Muscle layer of colon (tissue), 2 donors: Measurements from ENCODE around the gene TRIM29.

ENCODE experiments used
- H3K27ac ChIP-seq: one replicate; pipeline ENCODE4 v1.7.0; 2013; ENCODE audit warnings: low read depth, mild to moderate bottlenecking, low read length, moderate library complexity
- H3K27me3 ChIP-seq, 2 donors: one replicate each; pipeline ENCODE4 v1.7.0; 2013; ENCODE audit warnings: low read length in 2 of 2, mild to moderate bottlenecking in 2 of 2; ENCODE audit not compliant: insufficient read depth in 2 of 2, control insufficient read depth in 1 of 2
- H3K36me3 ChIP-seq: one replicate; pipeline ENCODE4 v1.7.0; 2013; ENCODE audit warnings: mild to moderate bottlenecking, low read length; ENCODE audit not compliant: insufficient read depth
- H3K4me1 ChIP-seq: one replicate; pipeline ENCODE4 v1.7.0; 2013; ENCODE audit warnings: mild to moderate bottlenecking, low read length; ENCODE audit not compliant: insufficient read depth
- H3K4me3 ChIP-seq, 2 donors: one replicate each; pipeline ENCODE4 v1.7.0; 2013; ENCODE audit warnings: low read length in 2 of 2, low read depth in 1 of 2, mild to moderate bottlenecking in 1 of 2, moderate library complexity in 1 of 2
- H3K9ac ChIP-seq: one replicate; pipeline ENCODE4 v1.7.0; 2013; ENCODE audit warnings: low read length
- H3K9me3 ChIP-seq: one replicate; pipeline ENCODE4 v1.7.0; 2013; ENCODE audit warnings: mild to moderate bottlenecking, low read length
- donor health status: abdominal sarcoma.
- donor health status: Adenocarcinoma of cecum.

The TRIM29 gene

DNA sequence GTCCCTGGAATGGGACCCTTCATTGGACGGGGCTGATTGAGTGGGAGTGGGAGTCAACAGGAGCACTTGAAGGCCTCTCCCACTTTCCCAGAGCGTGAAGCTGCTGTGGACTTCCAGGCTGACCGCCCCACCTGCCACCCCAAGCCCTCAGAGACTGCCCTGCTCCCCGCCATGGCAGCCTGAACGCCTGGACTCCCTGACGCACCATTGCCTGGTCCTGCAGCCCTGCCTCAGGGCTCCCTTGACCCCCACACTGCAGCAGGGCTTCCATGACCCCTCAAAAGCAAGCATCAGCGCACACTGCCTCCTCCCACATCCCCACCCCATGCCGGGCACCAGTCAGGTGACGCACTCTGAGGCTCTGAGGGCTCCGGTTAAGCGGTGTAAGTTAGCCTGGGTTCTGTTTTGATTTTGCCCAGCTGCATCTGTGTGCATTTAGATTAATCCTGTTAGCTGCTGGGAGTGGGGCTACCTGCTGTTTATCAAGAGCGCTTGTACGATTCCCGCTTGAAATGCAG, 39.4 kb downstream of the TRIM29 start:
- Histone ChIP-seq H3K4me1 (no peaks in the 10 kb centered on the region), H3K9me3 (no peaks in the 10 kb centered on the region), H3K4me3 (no peak overlapping the region), H3K27me3 (peaks cover 0 to 7% of the 10 kb centered on the region in 2 donors), H3K36me3 (no peaks in the 10 kb centered on the region), H3K9ac (no peak overlapping the region), H3K27ac (no peak overlapping the region)

DNA sequence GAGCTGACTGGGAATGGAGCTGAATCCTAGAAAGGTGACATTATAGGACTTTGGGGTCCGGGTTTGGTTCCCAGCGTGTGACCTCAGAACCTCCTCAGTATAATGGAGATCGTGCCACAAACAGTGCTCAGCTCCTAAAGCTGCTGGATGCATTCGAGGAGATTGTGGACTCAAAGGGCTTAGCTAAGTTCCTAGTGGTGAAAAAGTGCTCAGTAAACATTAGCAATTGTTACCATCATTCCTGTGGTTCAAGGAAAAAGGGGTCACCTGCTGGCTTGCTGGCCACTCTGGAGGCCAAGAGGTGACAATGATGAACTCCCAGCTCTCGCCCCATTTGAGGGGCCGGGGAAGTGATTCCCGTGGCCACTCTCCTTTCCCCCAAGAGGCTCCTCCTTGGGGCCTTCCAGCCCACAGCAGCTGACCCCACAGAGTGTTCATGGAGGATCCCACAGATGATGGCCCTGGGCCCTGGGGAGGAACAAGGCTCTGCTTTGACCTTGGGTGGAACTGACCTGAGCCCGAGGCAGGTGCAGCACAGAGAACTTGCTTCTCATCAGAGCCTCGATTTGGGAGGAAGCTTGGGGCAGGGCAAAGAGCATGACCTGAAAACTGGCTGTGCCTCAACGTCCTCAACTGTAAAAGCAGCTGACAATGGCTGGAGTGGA, 40.1 kb downstream of the TRIM29 start:
- H3K4me3 ChIP-seq = no peak overlapping the region
- no peak overlapping the region for H3K27ac ChIP-seq
- no peaks in the 10 kb centered on the region for H3K36me3 ChIP-seq
- no peaks in the 10 kb centered on the region for H3K9me3 ChIP-seq
- peaks cover 0 to 7% of the 10 kb centered on the region in 2 donors for H3K27me3 ChIP-seq
- no peaks in the 10 kb centered on the region for H3K4me1 ChIP-seq
- H3K9ac ChIP-seq = no peak overlapping the region

DNA sequence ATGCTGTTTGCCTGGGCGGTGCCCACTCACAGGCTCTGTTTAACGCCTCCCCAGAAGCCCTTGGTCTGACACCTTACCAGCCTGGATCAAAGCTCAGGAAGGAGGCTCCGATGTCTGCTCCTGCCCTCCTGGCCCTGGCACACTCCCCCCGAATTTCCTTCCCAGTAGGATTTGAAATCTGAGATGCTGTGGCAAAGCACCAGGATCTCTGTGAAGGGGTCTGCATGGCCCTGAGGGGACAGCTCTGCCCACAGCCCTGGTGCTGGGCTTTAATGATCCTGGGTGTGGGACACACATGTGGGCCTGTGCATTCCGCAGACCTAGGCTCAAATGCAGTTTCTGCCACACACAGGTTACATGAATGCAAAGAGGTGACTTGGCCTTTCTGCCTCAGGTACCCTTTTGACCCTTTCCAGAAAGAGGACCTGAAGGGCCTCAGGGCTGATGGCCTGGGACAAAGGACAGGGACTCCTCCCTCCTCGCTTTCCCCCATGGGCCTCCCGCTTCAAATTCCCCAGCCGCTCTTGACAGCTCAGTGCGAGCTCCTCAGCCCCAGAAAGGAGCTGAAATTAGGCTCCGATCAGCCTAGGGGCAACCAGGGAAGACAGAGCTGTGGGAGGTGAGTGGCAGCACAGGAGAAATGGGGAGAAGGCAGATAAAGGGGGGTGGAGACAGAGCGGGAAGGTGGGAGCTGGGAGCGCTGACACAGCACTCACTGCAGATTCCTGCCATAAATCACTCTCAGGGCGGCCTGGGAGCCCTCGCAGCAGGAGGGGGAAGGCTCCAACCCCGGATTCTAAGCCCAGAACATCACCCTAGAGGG, 41.3 kb downstream of the TRIM29 start:
- Histone ChIP-seq H3K36me3 (no peaks in the 10 kb centered on the region), H3K9me3 (no peaks in the 10 kb centered on the region), H3K4me1 (no peaks in the 10 kb centered on the region), H3K9ac (no peak overlapping the region), H3K4me3 (no peak overlapping the region), H3K27ac (no peak overlapping the region), H3K27me3 (peaks cover 0 to 7% of the 10 kb centered on the region in 2 donors)

DNA sequence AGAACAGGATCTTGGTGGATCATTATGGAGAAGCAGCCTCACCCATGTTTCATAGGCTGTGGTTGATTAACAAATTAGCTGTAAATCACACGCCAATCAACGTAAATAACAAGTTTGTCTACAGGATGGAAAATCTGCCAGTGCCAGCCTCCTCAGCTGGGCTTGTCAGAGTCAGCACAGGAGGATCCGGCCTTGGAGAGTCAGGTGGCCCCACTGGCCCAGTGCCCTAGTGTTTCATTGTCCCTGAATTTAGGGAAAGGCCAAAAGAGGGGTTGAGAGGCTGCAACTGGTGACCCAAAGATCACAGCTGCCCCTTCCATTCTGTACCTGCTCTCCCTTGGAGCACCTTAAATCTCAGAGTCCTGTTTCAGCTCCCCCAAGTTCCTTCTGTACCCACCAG, 42.4 kb downstream of the TRIM29 start:
- Histone ChIP-seq H3K27me3 (peaks cover 0 to 7% of the 10 kb centered on the region in 2 donors), H3K4me1 (no peaks in the 10 kb centered on the region), H3K9ac (no peak overlapping the region), H3K36me3 (no peaks in the 10 kb centered on the region), H3K4me3 (no peak overlapping the region), H3K27ac (no peak overlapping the region), H3K9me3 (no peaks in the 10 kb centered on the region)

DNA sequence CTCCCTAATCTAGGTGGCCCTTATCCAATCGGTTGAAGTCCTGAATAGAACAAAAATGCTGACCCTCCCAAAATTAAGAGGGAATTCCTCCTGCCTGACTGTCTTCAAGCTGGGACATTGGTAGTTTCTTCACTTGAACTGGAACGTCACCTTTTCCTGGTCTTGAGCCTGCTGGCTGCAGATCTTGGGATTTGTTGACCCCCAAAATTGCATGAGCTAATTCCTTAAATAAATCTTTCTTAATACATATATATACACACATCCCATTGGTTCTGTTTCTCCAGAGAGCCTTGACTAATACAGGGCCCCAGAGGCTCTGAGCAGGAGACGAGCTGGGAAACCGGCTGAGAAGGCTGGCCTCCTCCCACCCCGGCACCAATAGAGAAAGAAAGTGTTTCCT, 46.2 kb downstream of the TRIM29 start:
- Histone ChIP-seq H3K4me3 (no peak overlapping the region), H3K4me1 (no peaks in the 10 kb centered on the region), H3K9me3 (no peaks in the 10 kb centered on the region), H3K9ac (no peak overlapping the region), H3K27ac (no peak overlapping the region), H3K27me3 (no peaks in the 10 kb centered on the region), H3K36me3 (no peaks in the 10 kb centered on the region)

DNA sequence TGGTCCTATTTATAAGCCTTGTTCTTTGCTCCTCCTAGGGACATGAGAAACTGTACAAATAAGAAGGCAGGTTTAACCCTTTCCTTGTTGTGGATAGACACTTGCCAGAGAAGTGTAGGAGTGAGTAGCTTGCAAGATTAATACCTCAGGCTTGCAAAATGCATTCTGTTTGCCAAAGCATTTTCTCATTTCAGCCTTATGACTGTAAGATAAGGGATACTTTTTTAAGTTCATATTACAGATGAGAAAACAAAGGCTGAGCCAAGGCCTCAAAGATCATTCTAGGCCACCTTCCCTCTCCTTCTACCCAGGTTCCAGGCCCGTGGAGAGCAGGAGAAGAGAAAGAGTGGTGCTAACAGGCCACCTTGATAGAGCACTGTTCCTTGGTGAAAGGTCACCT, 46.8 kb downstream of the TRIM29 start:
- H3K9ac ChIP-seq = no peak overlapping the region

DNA sequence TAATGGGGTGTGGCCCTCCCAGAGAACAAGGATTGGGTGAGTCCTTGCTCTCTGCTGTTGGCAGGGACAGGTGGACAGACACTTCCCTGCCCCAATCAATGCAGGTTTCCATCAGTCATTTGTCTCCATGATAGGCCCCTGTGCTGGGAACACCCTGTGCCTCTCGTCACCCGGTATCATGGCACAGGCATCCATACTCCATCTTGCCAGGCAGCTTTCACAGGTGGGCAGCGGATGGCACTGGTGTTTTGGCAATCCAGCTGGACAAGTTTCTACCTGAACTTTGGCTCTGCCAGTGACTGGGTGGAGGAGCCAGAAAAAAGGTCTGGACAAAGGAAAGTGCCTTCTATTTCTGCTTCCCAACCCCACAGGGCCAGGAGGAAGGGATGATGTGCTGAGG, 47.5 kb downstream of the TRIM29 start:
- H3K27ac ChIP-seq = no peak overlapping the region
- H3K9ac ChIP-seq = no peak overlapping the region

More for the DNA sequence above, 46.8 kb downstream of the TRIM29 start:
- Histone ChIP-seq H3K9me3 (no peaks in the 10 kb centered on the region), H3K27ac (no peak overlapping the region), H3K36me3 (no peaks in the 10 kb centered on the region), H3K27me3 (no peaks in the 10 kb centered on the region), H3K4me3 (no peak overlapping the region), H3K4me1 (no peaks in the 10 kb centered on the region)

DNA sequence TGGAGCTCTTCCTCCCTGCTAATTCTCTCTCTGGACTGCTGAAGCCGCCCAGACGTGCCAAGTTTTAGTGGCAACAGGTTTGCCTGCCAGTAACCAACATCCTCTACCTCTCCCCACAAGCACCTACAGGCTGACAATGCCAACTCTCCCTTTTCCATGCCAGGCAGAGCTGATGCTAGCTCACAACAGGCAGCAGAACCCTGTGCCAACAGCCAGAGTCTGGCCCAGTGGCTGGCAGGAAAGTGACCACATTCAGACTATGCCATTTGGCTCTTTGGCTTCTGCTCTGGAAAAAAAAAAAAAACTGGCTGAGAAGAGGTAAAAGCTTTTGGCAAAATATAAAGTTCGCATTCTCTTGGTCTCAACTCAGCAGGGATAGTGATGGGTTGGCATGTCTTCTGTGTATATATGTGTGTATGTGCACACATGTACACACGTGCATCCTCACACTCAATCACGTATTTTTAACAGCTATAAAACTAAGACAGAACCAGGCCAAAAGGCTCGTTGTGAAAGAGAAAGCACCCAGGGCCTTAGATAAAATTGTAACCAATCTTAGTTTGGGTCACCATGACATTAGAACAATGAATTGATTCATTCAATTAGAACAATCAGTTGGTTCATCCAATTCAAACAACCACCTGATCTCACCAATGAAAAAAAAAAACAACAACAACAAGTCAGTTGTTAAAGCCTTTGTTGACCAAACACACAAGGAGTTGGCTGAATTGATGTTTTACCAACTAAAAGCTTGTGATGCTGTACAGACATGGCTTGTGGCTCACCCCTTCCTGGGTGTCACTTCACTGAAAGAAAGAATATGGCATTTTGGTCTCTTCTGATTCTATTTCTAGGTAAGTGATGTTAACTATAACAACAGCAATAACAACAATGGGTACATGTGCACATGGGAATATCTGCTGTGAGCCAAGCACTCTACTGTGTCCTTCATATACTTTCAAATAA, 48.6 kb downstream of the TRIM29 start:
- Histone ChIP-seq H3K27me3 (no peaks in the 10 kb centered on the region), H3K9ac (no peak overlapping the region), H3K36me3 (no peaks in the 10 kb centered on the region), H3K4me3 (no peak overlapping the region), H3K9me3 (no peaks in the 10 kb centered on the region), H3K4me1 (no peaks in the 10 kb centered on the region), H3K27ac (no peak overlapping the region)

More for the DNA sequence above, 47.5 kb downstream of the TRIM29 start:
- Histone ChIP-seq H3K4me3 (no peak overlapping the region), H3K9me3 (no peaks in the 10 kb centered on the region), H3K36me3 (no peaks in the 10 kb centered on the region), H3K27me3 (no peaks in the 10 kb centered on the region), H3K4me1 (no peaks in the 10 kb centered on the region)

DNA sequence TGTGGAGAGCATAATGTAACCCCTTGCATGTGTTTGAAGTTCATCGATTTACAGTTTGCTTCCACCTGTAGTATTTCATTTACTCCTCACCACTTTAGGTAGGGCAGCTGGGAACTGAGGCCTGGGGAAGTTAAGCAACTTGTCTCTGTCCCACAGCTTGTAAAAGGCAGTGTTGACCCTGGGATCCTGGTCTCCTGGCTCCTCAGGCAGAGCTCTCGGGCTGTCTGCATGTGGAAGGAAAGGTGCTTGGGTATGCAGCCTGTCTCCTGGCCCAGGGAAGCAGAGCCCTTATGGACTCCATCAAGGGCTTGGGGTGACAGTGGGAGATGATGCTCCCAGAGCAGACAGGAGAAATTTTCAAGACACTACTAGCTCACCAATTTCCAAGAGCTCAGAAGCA, 49.9 kb downstream of the TRIM29 start:
- no peaks in the 10 kb centered on the region for H3K27me3 ChIP-seq
- H3K4me1 ChIP-seq = no peaks in the 10 kb centered on the region
- no peak overlapping the region for H3K9ac ChIP-seq

DNA sequence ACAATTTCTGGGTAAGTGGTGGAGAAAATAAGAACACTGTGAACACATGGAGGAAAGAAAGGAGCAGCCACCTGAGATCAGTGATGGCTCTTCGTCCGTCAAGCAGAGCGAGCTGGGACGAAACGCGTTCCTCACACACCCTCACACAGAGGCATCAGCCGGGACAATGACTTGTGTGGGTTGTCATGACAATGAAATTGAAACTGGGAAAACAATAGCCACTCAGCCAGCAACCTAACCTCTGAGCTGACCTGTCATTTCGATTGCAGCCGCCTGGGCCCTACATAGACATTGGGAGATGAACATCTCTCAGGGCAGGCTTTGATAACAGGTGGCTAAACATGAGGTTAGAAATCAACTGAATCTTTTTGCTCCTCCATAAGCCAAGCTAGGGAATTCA, 51.3 kb downstream of the TRIM29 start:
- H3K9me3 ChIP-seq = no peaks in the 10 kb centered on the region
- H3K4me1 ChIP-seq = no peaks in the 10 kb centered on the region
- no peak overlapping the region for H3K9ac ChIP-seq
- no peaks in the 10 kb centered on the region for H3K27me3 ChIP-seq
- no peaks in the 10 kb centered on the region for H3K36me3 ChIP-seq
- no peak overlapping the region for H3K27ac ChIP-seq
- no peak overlapping the region for H3K4me3 ChIP-seq

More for the DNA sequence above, 49.9 kb downstream of the TRIM29 start:
- H3K36me3 ChIP-seq = no peaks in the 10 kb centered on the region
- no peak overlapping the region for H3K27ac ChIP-seq
- H3K9me3 ChIP-seq = no peaks in the 10 kb centered on the region
- no peak overlapping the region for H3K4me3 ChIP-seq
